Measurements from ENCODE around the gene ITGBL1.

- TF ChIP-seq CTCF (conservative IDR thresholded peaks at IDR 0.05; ENCODE audit: low read depth, low read length) (no peak), POLR2A (IDR thresholded peaks at IDR 0.05; ENCODE audit: low read depth, low read length) (no peak), MXI1 (IDR thresholded peaks at IDR 0.05; ENCODE audit: borderline replicate concordance, low read depth, low read length) (no peak), CEBPB (IDR thresholded peaks at IDR 0.05; ENCODE audit: low read depth, low read length) (no peak), BHLHE40 (IDR thresholded peaks at IDR 0.05; ENCODE audit: low read depth, low read length) (no peak), SMC3 (IDR thresholded peaks at IDR 0.05; ENCODE audit: low read depth, low read length) (no peak)
Observed at GRCh38 chr13:101433895-101434294, 18.6 kb upstream of the ITGBL1 start.

All from IMR-90 (cell line).